ENCODE results near the gene CARTPT.

Gene CARTPT

DNA sequence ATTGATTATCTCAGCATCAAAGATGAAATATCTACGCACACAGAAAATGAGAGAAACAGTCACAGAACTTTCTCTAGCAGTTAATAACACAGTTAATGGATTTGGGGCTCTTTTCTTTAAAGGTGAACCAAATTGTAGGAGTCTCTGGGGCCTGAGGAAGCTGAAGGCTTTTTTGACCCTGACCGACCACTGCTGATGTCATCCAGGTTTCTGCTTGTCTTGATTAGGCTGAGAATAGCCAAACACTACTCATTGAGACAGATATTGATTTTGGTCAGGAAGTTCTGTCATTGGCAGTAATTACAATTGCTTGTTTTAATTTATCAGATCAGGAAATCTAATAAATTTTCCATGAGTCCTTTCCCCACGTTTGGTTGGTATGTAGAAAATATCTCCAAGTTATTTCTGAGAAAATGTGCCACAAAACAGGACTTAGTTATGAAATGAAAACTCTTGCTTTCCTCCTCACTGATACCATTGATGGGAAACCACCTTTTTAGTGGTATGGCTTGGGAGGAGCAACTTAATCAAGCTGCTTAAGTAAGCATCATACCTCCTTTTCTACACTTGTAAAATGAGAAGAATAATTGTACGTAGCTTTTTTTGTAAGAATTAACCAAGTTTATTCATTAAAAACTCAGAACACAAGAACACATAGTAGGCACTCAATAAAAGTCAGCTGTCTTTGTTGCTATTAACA, 19.7 kb downstream of the CARTPT start:
- Histone ChIP-seq H3K4me3 (ENCODE audit: low read length, poor library complexity, severe bottlenecking) (no peak overlapping the region), H3F3A (ENCODE audit: low read depth) (no peaks in the 10 kb centered on the region), H3K4me2 (ENCODE audit: low read depth, low read length, poor library complexity, severe bottlenecking) (no peak overlapping the region), H3K9ac (ENCODE audit: low read depth, low read length, poor library complexity, severe bottlenecking) (no peak overlapping the region), H3K4me1 (ENCODE audit: insufficient read depth, low read length, poor library complexity, severe bottlenecking) (no peaks in the 10 kb centered on the region), H3K9me3 (ENCODE audit: insufficient read depth, low read depth, low read length) (no peaks in the 10 kb centered on the region), H3K9me2 (replicated peaks; ENCODE audit: low read depth, low read length) (no peaks in the 10 kb centered on the region), H3K36me3 (ENCODE audit: insufficient read depth, low read length) (no peaks in the 10 kb centered on the region), H3K27me3 (ENCODE audit: insufficient read depth, low read length, poor library complexity, severe bottlenecking) (no peaks in the 10 kb centered on the region), H4K20me1 (ENCODE audit: insufficient read depth, low read length, poor library complexity, severe bottlenecking) (no peaks in the 10 kb centered on the region), H3K79me2 (ENCODE audit: insufficient read depth, low read length) (no peaks in the 10 kb centered on the region), H2AFZ (ENCODE audit: low read length) (no peak overlapping the region)
- TF ChIP-seq, protein P1, sequence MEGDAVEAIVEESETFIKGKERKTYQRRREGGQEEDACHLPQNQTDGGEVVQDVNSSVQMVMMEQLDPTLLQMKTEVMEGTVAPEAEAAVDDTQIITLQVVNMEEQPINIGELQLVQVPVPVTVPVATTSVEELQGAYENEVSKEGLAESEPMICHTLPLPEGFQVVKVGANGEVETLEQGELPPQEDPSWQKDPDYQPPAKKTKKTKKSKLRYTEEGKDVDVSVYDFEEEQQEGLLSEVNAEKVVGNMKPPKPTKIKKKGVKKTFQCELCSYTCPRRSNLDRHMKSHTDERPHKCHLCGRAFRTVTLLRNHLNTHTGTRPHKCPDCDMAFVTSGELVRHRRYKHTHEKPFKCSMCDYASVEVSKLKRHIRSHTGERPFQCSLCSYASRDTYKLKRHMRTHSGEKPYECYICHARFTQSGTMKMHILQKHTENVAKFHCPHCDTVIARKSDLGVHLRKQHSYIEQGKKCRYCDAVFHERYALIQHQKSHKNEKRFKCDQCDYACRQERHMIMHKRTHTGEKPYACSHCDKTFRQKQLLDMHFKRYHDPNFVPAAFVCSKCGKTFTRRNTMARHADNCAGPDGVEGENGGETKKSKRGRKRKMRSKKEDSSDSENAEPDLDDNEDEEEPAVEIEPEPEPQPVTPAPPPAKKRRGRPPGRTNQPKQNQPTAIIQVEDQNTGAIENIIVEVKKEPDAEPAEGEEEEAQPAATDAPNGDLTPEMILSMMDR (conservative IDR thresholded peaks at IDR 0.05; ENCODE audit: low read length): no peak
- TF ChIP-seq EZH2phosphoT487 (IDR thresholded peaks at IDR 0.05; ENCODE audit: borderline replicate concordance): no peak

DNA sequence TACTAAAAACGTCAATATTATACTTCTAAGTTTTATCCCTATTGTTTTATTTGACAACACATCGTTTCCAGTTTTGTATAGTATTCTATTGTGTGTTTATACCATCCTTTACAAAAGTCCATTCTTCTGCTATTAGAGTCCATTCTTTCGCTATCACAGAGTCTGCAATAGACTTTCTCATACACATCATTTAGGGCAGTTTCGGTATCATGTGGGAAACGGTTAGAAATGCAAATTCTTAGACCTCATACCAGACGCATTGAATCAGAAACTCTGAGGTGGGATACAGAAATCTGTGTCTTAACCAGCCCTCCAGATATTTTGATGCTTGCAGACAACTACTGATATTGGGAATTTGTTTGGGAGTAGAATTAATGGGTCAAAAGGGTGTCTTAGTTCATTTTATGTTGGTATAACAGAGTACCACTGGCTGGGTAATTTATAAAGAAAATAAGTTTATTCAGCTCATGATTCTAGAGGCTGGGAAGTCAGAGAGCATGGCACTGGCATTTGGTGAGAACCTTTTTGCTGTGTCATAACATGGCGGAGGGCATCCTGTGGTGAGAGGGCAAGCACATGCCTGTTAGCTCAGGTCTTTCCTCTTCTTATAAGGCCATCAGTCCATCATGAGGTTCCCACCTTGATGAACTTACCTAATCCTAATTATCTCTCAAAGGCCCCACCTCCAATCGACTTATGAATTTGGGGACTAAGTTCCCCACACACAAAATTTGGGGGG, 21.1 kb downstream of the CARTPT start:
- Histone ChIP-seq H3K4me3 (ENCODE audit: low read length, poor library complexity, severe bottlenecking) (no peak overlapping the region), H3F3A (ENCODE audit: low read depth) (no peaks in the 10 kb centered on the region), H3K27me3 (ENCODE audit: insufficient read depth, low read length, poor library complexity, severe bottlenecking) (no peaks in the 10 kb centered on the region), H4K20me1 (ENCODE audit: insufficient read depth, low read length, poor library complexity, severe bottlenecking) (no peaks in the 10 kb centered on the region), H3K79me2 (ENCODE audit: insufficient read depth, low read length) (no peaks in the 10 kb centered on the region), H3K9me3 (ENCODE audit: insufficient read depth, low read depth, low read length) (no peaks in the 10 kb centered on the region), H3K36me3 (ENCODE audit: insufficient read depth, low read length) (no peaks in the 10 kb centered on the region), H3K4me1 (ENCODE audit: insufficient read depth, low read length, poor library complexity, severe bottlenecking) (no peaks in the 10 kb centered on the region), H2AFZ (ENCODE audit: low read length) (no peak overlapping the region), H3K4me2 (ENCODE audit: low read depth, low read length, poor library complexity, severe bottlenecking) (no peak overlapping the region), H3K9ac (ENCODE audit: low read depth, low read length, poor library complexity, severe bottlenecking) (no peak overlapping the region), H3K9me2 (replicated peaks; ENCODE audit: low read depth, low read length) (no peaks in the 10 kb centered on the region)
- TF ChIP-seq, protein P1 (conservative IDR thresholded peaks at IDR 0.05; ENCODE audit: low read length): no peak
- no peak for TF ChIP-seq EZH2phosphoT487 (IDR thresholded peaks at IDR 0.05; ENCODE audit: borderline replicate concordance)

DNA sequence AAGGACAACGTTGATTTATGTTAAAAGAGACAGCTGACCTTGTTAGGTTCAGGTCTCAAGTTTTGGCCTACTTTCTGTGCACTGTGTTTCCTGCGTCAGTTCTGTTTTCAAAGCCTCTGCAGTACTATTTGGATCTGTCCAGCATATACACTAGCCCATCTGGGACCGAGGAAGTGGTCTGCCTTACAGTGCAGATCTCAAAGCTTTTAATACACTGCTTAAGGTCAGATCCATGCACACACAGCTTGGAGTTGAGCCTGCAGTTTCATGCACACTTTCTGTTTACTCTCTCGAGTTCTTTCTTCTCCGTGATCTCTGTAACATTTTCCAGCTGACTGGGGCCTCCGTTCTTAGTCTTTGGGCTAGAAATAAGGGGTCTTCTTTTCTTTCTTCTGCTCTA, 24.1 kb downstream of the CARTPT start:
- no peak overlapping the region for H3K4me2 ChIP-seq (ENCODE audit: low read depth, low read length, poor library complexity, severe bottlenecking)

More for the DNA sequence above, 24.1 kb downstream of the CARTPT start:
- no peak overlapping the region for H3K4me3 ChIP-seq (ENCODE audit: low read length, poor library complexity, severe bottlenecking)
- no peaks in the 10 kb centered on the region for H3F3A ChIP-seq (ENCODE audit: low read depth)
- H3K36me3 ChIP-seq (ENCODE audit: insufficient read depth, low read length): no peaks in the 10 kb centered on the region
- no peaks in the 10 kb centered on the region for H3K27me3 ChIP-seq (ENCODE audit: insufficient read depth, low read length, poor library complexity, severe bottlenecking)
- TF ChIP-seq EZH2phosphoT487 (IDR thresholded peaks at IDR 0.05; ENCODE audit: borderline replicate concordance): no peak
- TF ChIP-seq, protein P1 (conservative IDR thresholded peaks at IDR 0.05; ENCODE audit: low read length): no peak
- no peak overlapping the region for H3K9ac ChIP-seq (ENCODE audit: low read depth, low read length, poor library complexity, severe bottlenecking)
- no peaks in the 10 kb centered on the region for H3K4me1 ChIP-seq (ENCODE audit: insufficient read depth, low read length, poor library complexity, severe bottlenecking)
- H3K9me3 ChIP-seq (ENCODE audit: insufficient read depth, low read depth, low read length): no peaks in the 10 kb centered on the region
- H2AFZ ChIP-seq (ENCODE audit: low read length): no peak overlapping the region
- H3K9me2 ChIP-seq (replicated peaks; ENCODE audit: low read depth, low read length): no peaks in the 10 kb centered on the region
- H4K20me1 ChIP-seq (ENCODE audit: insufficient read depth, low read length, poor library complexity, severe bottlenecking): no peaks in the 10 kb centered on the region
- no peaks in the 10 kb centered on the region for H3K79me2 ChIP-seq (ENCODE audit: insufficient read depth, low read length)

Data from Loucy (cell line).